ENCODE data around the gene RRAGD. TPM values are rescaled to one million over a fixed set of nuclear protein-coding genes. Genes with fewer than 3 reads are reported as not detected.

The RRAGD gene
- total and polyA plus RNA-seq, 2 of the 13 experiments (the other 11 are each of a cell fraction or from before 2014, with no cell fraction given) = 0.35 to 0.53 TPM

- TF ChIP-seq ZFP36 (IDR thresholded peaks at IDR 0.05; ENCODE audit: borderline replicate concordance, low read depth, low read length, partially characterized antibody) (no peak), MED1 (CRISPR knock-in tag; IDR thresholded peaks at IDR 0.05) (no peak; the same call in 1 of the 2 replicates), CHCHD3 (CRISPR knock-in tag; IDR thresholded peaks at IDR 0.05) (no peak), AHDC1 (CRISPR knock-in tag; IDR thresholded peaks at IDR 0.05; ENCODE audit: borderline replicate concordance) (peak; percentile 37; the same call in 1 of the 2 replicates), ZNF503 (CRISPR knock-in tag; IDR thresholded peaks at IDR 0.05) (no peak), ZNF350 (CRISPR knock-in tag; IDR thresholded peaks at IDR 0.05; ENCODE audit: borderline replicate concordance, low read depth) (peak; percentile 70), MTF2 (CRISPR knock-in tag; IDR thresholded peaks at IDR 0.05; ENCODE audit: borderline replicate concordance) (no peak), NCOR1 (IDR thresholded peaks at IDR 0.05; ENCODE audit: borderline replicate concordance, low read length) (no peak), ETV5 (CRISPR knock-in tag; IDR thresholded peaks at IDR 0.05; ENCODE audit: borderline replicate concordance) (no peak; the same call in 1 of the 2 replicates), ZNF776 (CRISPR knock-in tag; IDR thresholded peaks at IDR 0.05) (peak; percentile 87), MEF2D (CRISPR knock-in tag; IDR thresholded peaks at IDR 0.05) (no peak), ZBTB33 (CRISPR knock-in tag; IDR thresholded peaks at IDR 0.05) (no peak), DMAP1 (CRISPR knock-in tag; IDR thresholded peaks at IDR 0.05) (peak; percentile 67; the same call in 1 of the 2 replicates), ZFP37 (CRISPR knock-in tag; IDR thresholded peaks at IDR 0.05; ENCODE audit: borderline replicate concordance) (peak; percentile 44; the same call in 1 of the 2 replicates), HNF4A (CRISPR knock-in tag; IDR thresholded peaks at IDR 0.05) (no peak), KLF11 (CRISPR knock-in tag; IDR thresholded peaks at IDR 0.05) (no peak), ZBTB7A (CRISPR knock-in tag; IDR thresholded peaks at IDR 0.05) (0 out of 2 replicates have a peak, but pooled peaks have one; percentile 41), ELF4 (CRISPR knock-in tag; IDR thresholded peaks at IDR 0.05; ENCODE audit: borderline replicate concordance) (peak; percentile 67; the same call in 1 of the 2 replicates), ZNF484 (CRISPR knock-in tag; IDR thresholded peaks at IDR 0.05; ENCODE audit: borderline replicate concordance, low read depth) (no peak), NR2F1 (CRISPR knock-in tag; IDR thresholded peaks at IDR 0.05) (no peak)
Observed at GRCh38 chr6:89352278-89353117, 59.6 kb downstream of the RRAGD start, which contains the start of gene UBE2J1 (continued).

Data from HepG2 (cell line).